Measurements from ENCODE around the gene GRK5. TPM values are rescaled to one million over a fixed set of nuclear protein-coding genes. Genes with fewer than 3 reads are reported as not detected.
A peak's percentile ranks its signal among the peaks of the same experiment; 100 is the strongest.

Gene GRK5
- total RNA-seq, 1 donor from 2014 or later = 52.8 TPM

DNA sequence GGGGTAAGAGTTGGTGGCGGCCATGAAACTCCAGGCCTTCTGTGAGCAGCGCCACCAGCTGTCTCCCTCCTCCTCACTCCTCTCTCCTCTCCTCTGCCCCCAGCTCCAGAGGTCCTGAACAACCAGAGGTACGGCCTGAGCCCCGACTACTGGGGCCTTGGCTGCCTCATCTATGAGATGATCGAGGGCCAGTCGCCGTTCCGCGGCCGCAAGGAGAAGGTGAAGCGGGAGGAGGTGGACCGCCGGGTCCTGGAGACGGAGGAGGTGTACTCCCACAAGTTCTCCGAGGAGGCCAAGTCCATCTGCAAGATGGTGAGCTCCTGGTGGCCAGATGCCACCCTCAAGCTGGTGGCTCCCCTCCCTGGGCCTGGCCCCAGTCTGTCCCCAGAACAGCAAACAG is 236.1 kb downstream of the GRK5 start:
- no peaks in the 10 kb centered on the region for H3K27me3 ChIP-seq (ENCODE audit: low read depth)
- H3K9me3 ChIP-seq (replicated peaks) = no peaks in the 10 kb centered on the region
- H3K4me1 ChIP-seq = peaks cover 47% of the 10 kb centered on the region
- no peak overlapping the region for H3K4me3 ChIP-seq
- DNase-seq = no peak
- peaks cover 71% of the 10 kb centered on the region for H3K36me3 ChIP-seq
- peak overlapping the region; percentile 64 for H3K27ac ChIP-seq (replicated peaks)
- TF ChIP-seq CTCF (IDR thresholded peaks at IDR 0.05; ENCODE audit: borderline replicate concordance) = no peak
- intact Hi-C loops (cut with micrococcal nuclease) = loop anchor here (5.0 kb wide), 1 partner anchor 241 kb away; no protein-coding TSS in a partner anchor

GRCh38 chr10:119443970-119444660 is 236.7 kb downstream of the GRK5 start:
- Histone ChIP-seq H3K4me3 (no peak overlapping the region), H3K9me3 (replicated peaks) (no peaks in the 10 kb centered on the region), H3K27ac (replicated peaks) (peak overlapping the region; percentile 64), H3K4me1 (peaks cover 53% of the 10 kb centered on the region), H3K36me3 (peaks cover 71% of the 10 kb centered on the region), H3K27me3 (ENCODE audit: low read depth) (no peaks in the 10 kb centered on the region)
- no peak for DNase-seq
- intact Hi-C loops (cut with micrococcal nuclease) = loop anchor here (5.0 kb wide), 1 partner anchor 242 kb away; no protein-coding TSS in a partner anchor
- TF ChIP-seq CTCF (IDR thresholded peaks at IDR 0.05; ENCODE audit: borderline replicate concordance) = no peak

GRCh38 chr10:119444866-119445265 is 237.5 kb downstream of the GRK5 start:
- Histone ChIP-seq H3K9me3 (replicated peaks) (no peaks in the 10 kb centered on the region), H3K4me1 (peaks cover 61% of the 10 kb centered on the region), H3K27me3 (ENCODE audit: low read depth) (no peaks in the 10 kb centered on the region), H3K4me3 (no peak overlapping the region), H3K36me3 (peaks cover 71% of the 10 kb centered on the region), H3K27ac (replicated peaks) (peak overlapping the region; percentile 64)
- DNase-seq = no peak
- TF ChIP-seq CTCF (IDR thresholded peaks at IDR 0.05; ENCODE audit: borderline replicate concordance) = no peak
- intact Hi-C loops (cut with micrococcal nuclease) = loop anchor here (5.0 kb wide), 1 partner anchor 243 kb away; no protein-coding TSS in a partner anchor

GRCh38 chr10:119445311-119445934 is 238.1 kb downstream of the GRK5 start:
- peak overlapping the region; percentile 64 for H3K27ac ChIP-seq (replicated peaks)

GRCh38 chr10:119445935-119446317 is 238.6 kb downstream of the GRK5 start:
- no peak for TF ChIP-seq CTCF (IDR thresholded peaks at IDR 0.05; ENCODE audit: borderline replicate concordance)
- Histone ChIP-seq H3K27me3 (ENCODE audit: low read depth) (no peaks in the 10 kb centered on the region), H3K4me3 (no peak overlapping the region), H3K4me1 (peaks cover 56% of the 10 kb centered on the region), H3K9me3 (replicated peaks) (no peaks in the 10 kb centered on the region), H3K36me3 (peaks cover 70% of the 10 kb centered on the region), H3K27ac (replicated peaks) (peak overlapping the region; percentile 64)
- no peak for DNase-seq
- intact Hi-C loops (cut with micrococcal nuclease) = no loop called here

More at GRCh38 chr10:119445311-119445934, 238.1 kb downstream of the GRK5 start:
- Histone ChIP-seq H3K27me3 (ENCODE audit: low read depth) (no peaks in the 10 kb centered on the region), H3K4me1 (peaks cover 61% of the 10 kb centered on the region), H3K36me3 (peaks cover 72% of the 10 kb centered on the region), H3K4me3 (no peak overlapping the region), H3K9me3 (replicated peaks) (no peaks in the 10 kb centered on the region)
- peak; percentile 85 for DNase-seq
- intact Hi-C loops (cut with micrococcal nuclease) = no loop called here
- TF ChIP-seq CTCF (IDR thresholded peaks at IDR 0.05; ENCODE audit: borderline replicate concordance) = peak; percentile 98

All from left ventricle myocardium inferior (tissue), 1 donor.